ENCODE results near the gene ZNF91.

Gene ZNF91

GRCh38 chr19:23393121-23393520 is 2.1 kb downstream of the ZNF91 start:
- Histone ChIP-seq H3K18ac (ENCODE audit: low read length) (no peak overlapping the region), H2AK5ac (ENCODE audit: low read depth, low read length) (no peak overlapping the region), H3K27ac (replicated peaks; ENCODE audit: low read length) (no peak overlapping the region), H3K4me2 (ENCODE audit: insufficient read depth, low read length, poor library complexity, severe bottlenecking) (no peak overlapping the region), H3K4me1 (ENCODE audit: control insufficient read depth in 2 of 2, insufficient read depth in 1 of 2, low read depth in 1 of 2, low read length in 2 of 2) (peaks cover 0 to 2% of the 10 kb centered on the region in 2 donors), H3K27me3 (ENCODE audit: control insufficient read depth in 3 of 3, insufficient read depth in 3 of 3, low read depth in 1 of 3, low read length in 3 of 3) (no peaks in the 10 kb centered on the region), H3K4ac (ENCODE audit: low read length) (no peak overlapping the region), H2BK120ac (ENCODE audit: low read depth, low read length) (no peak overlapping the region), H3K9me3 (replicated peaks in 1 of 2; ENCODE audit: control insufficient read depth in 2 of 2, insufficient read depth in 1 of 2, low read depth in 1 of 2, low read length in 2 of 2) (peaks cover 3 to 57% of the 10 kb centered on the region in 2 donors), H2BK5ac (ENCODE audit: low read length) (no peak overlapping the region), H3K9ac (ENCODE audit: low read depth, low read length, poor library complexity) (no peak overlapping the region), H4K91ac (ENCODE audit: low read depth, low read length, poor library complexity) (no peak overlapping the region), H2BK15ac (ENCODE audit: low read length) (no peak overlapping the region), H3K23ac (ENCODE audit: low read depth, low read length, poor library complexity) (no peak overlapping the region), H3K14ac (ENCODE audit: low read length) (no peak overlapping the region), H4K8ac (ENCODE audit: low read depth, low read length) (no peak overlapping the region), H2AFZ (ENCODE audit: low read length) (no peak overlapping the region), H3K4me3 (ENCODE audit: low read length in 2 of 2) (no peak overlapping the region), H3K36me3 (replicated peaks in 1 of 2; ENCODE audit: control insufficient read depth in 2 of 2, insufficient read depth in 2 of 2, low read length in 2 of 2) (peaks cover 8 to 58% of the 10 kb centered on the region in 2 donors), H2BK12ac (ENCODE audit: low read length) (no peak overlapping the region), H3K79me1 (ENCODE audit: low read depth, low read length) (peaks cover 5% of the 10 kb centered on the region)
- no peak for DNase-seq (ENCODE audit: low spot score)
- no CpG with 5 or more reads among the region's 1 CpG for WGBS, 2 donors (ENCODE audit: extremely low coverage in 2 of 2, insufficient read length in 2 of 2, insufficient replicate concordance in 1 of 2)

DNA sequence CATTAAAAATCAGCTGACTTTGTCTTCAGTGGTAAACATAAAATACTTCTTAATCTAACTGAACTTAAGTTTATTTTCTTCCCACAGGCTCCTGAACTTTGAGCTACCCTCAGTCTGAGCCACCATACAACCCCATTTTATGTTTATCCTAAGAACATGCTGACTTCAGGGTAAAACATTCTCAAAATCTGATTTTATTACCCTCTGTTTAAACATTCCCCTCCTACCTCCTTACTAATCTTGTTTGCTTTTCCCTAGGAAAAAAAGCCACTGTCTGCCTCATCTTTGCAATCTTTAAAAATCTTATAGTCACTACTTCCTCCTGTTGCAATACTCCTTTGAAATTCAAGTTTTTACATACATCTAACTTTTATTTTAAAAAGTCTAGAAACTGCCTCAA is 4.0 kb downstream of the ZNF91 start:
- H3K4me1 ChIP-seq (ENCODE audit: control insufficient read depth in 2 of 2, insufficient read depth in 1 of 2, low read depth in 1 of 2, low read length in 2 of 2): peaks cover 0 to 2% of the 10 kb centered on the region in 2 donors
- no peak for DNase-seq (ENCODE audit: low spot score)
- H2AFZ ChIP-seq (ENCODE audit: low read length): no peak overlapping the region
- H3K23ac ChIP-seq (ENCODE audit: low read depth, low read length, poor library complexity): no peak overlapping the region
- no peak overlapping the region for H3K4ac ChIP-seq (ENCODE audit: low read length)
- H4K91ac ChIP-seq (ENCODE audit: low read depth, low read length, poor library complexity): no peak overlapping the region
- H3K79me1 ChIP-seq (ENCODE audit: low read depth, low read length): peaks cover 5% of the 10 kb centered on the region
- H3K18ac ChIP-seq (ENCODE audit: low read length): no peak overlapping the region
- H3K36me3 ChIP-seq (replicated peaks in 1 of 2; ENCODE audit: control insufficient read depth in 2 of 2, insufficient read depth in 2 of 2, low read length in 2 of 2): peaks cover 8 to 77% of the 10 kb centered on the region in 2 donors
- no peak overlapping the region for H3K14ac ChIP-seq (ENCODE audit: low read length)
- H3K4me3 ChIP-seq (ENCODE audit: low read length in 2 of 2): no peak overlapping the region
- no peak overlapping the region for H3K9ac ChIP-seq (ENCODE audit: low read depth, low read length, poor library complexity)
- H2BK120ac ChIP-seq (ENCODE audit: low read depth, low read length): no peak overlapping the region
- no peak overlapping the region for H2BK5ac ChIP-seq (ENCODE audit: low read length)
- no peak overlapping the region for H2BK15ac ChIP-seq (ENCODE audit: low read length)
- no peak overlapping the region for H2BK12ac ChIP-seq (ENCODE audit: low read length)
- no peak overlapping the region for H3K27ac ChIP-seq (replicated peaks; ENCODE audit: low read length)
- no peak overlapping the region for H4K8ac ChIP-seq (ENCODE audit: low read depth, low read length)
- H3K9me3 ChIP-seq (replicated peaks in 1 of 2; ENCODE audit: control insufficient read depth in 2 of 2, insufficient read depth in 1 of 2, low read depth in 1 of 2, low read length in 2 of 2): peaks cover 3 to 71% of the 10 kb centered on the region in 2 donors
- H3K27me3 ChIP-seq (ENCODE audit: control insufficient read depth in 3 of 3, insufficient read depth in 3 of 3, low read depth in 1 of 3, low read length in 3 of 3): no peaks in the 10 kb centered on the region
- no peak overlapping the region for H2AK5ac ChIP-seq (ENCODE audit: low read depth, low read length)
- no peak overlapping the region for H3K4me2 ChIP-seq (ENCODE audit: insufficient read depth, low read length, poor library complexity, severe bottlenecking)

GRCh38 chr19:23385404-23385803 is 9.9 kb downstream of the ZNF91 start:
- no peak overlapping the region for H3K18ac ChIP-seq (ENCODE audit: low read length)
- no peak overlapping the region for H3K4ac ChIP-seq (ENCODE audit: low read length)
- H3K14ac ChIP-seq (ENCODE audit: low read length): no peak overlapping the region
- no peak for DNase-seq (ENCODE audit: low spot score)
- H2BK120ac ChIP-seq (ENCODE audit: low read depth, low read length): no peak overlapping the region
- H3K36me3 ChIP-seq (replicated peaks in 1 of 2; ENCODE audit: control insufficient read depth in 2 of 2, insufficient read depth in 2 of 2, low read length in 2 of 2): peaks cover 20 to 100% of the 10 kb centered on the region in 2 donors
- peaks cover 13 to 95% of the 10 kb centered on the region in 2 donors for H3K9me3 ChIP-seq (replicated peaks in 1 of 2; ENCODE audit: control insufficient read depth in 2 of 2, insufficient read depth in 1 of 2, low read depth in 1 of 2, low read length in 2 of 2)
- no peaks in the 10 kb centered on the region for H3K4me1 ChIP-seq (ENCODE audit: control insufficient read depth in 2 of 2, insufficient read depth in 1 of 2, low read depth in 1 of 2, low read length in 2 of 2)
- H2BK5ac ChIP-seq (ENCODE audit: low read length): no peak overlapping the region
- H3K9ac ChIP-seq (ENCODE audit: low read depth, low read length, poor library complexity): no peak overlapping the region
- no peak overlapping the region for H2AFZ ChIP-seq (ENCODE audit: low read length)
- no peak overlapping the region for H3K4me2 ChIP-seq (ENCODE audit: insufficient read depth, low read length, poor library complexity, severe bottlenecking)
- no peak overlapping the region for H2BK15ac ChIP-seq (ENCODE audit: low read length)
- no CpG with 5 or more reads among the region's 4 CpGs for WGBS, 2 donors (ENCODE audit: extremely low coverage in 2 of 2, insufficient read length in 2 of 2, insufficient replicate concordance in 1 of 2)
- H3K27ac ChIP-seq (replicated peaks; ENCODE audit: low read length): no peak overlapping the region
- no peak overlapping the region for H4K91ac ChIP-seq (ENCODE audit: low read depth, low read length, poor library complexity)
- H3K79me1 ChIP-seq (ENCODE audit: low read depth, low read length): peaks cover 7% of the 10 kb centered on the region
- H3K23ac ChIP-seq (ENCODE audit: low read depth, low read length, poor library complexity): no peak overlapping the region
- H2AK5ac ChIP-seq (ENCODE audit: low read depth, low read length): no peak overlapping the region
- H3K27me3 ChIP-seq (ENCODE audit: control insufficient read depth in 3 of 3, insufficient read depth in 3 of 3, low read depth in 1 of 3, low read length in 3 of 3): no peaks in the 10 kb centered on the region
- no peak overlapping the region for H4K8ac ChIP-seq (ENCODE audit: low read depth, low read length)
- H2BK12ac ChIP-seq (ENCODE audit: low read length): no peak overlapping the region
- no peak overlapping the region for H3K4me3 ChIP-seq (ENCODE audit: low read length in 2 of 2)

DNA sequence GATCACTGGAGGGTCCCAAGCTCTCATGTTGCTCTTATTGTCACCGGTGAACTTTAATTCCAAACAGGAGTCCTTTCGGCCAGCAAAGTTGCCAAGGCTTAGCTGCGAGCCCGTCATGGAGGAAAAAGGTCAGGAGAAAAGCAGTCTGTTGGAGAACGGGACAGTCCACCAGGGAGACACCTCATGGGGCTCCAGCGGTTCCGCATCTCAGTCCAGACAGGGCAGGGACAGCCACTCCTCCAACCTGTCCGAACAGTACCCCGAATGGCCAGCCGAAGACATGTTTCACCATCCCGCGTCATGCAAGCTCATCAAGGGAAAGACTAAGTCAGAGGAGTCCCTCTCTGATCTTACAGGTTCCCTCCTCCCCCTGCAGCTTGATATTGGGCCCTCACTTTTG is 10.4 kb downstream of the ZNF91 start:
- no peaks in the 10 kb centered on the region for H3K4me1 ChIP-seq (ENCODE audit: control insufficient read depth in 2 of 2, insufficient read depth in 1 of 2, low read depth in 1 of 2, low read length in 2 of 2)
- H3K4ac ChIP-seq (ENCODE audit: low read length): no peak overlapping the region
- H3K14ac ChIP-seq (ENCODE audit: low read length): no peak overlapping the region
- no peak overlapping the region for H3K9ac ChIP-seq (ENCODE audit: low read depth, low read length, poor library complexity)
- H3K4me2 ChIP-seq (ENCODE audit: insufficient read depth, low read length, poor library complexity, severe bottlenecking): no peak overlapping the region
- H2BK5ac ChIP-seq (ENCODE audit: low read length): no peak overlapping the region
- H3K27ac ChIP-seq (replicated peaks; ENCODE audit: low read length): no peak overlapping the region
- no peak overlapping the region for H2BK120ac ChIP-seq (ENCODE audit: low read depth, low read length)
- no peak overlapping the region for H3K18ac ChIP-seq (ENCODE audit: low read length)
- no peak for DNase-seq (ENCODE audit: low spot score)
- H3K23ac ChIP-seq (ENCODE audit: low read depth, low read length, poor library complexity): no peak overlapping the region
- H3K27me3 ChIP-seq (ENCODE audit: control insufficient read depth in 3 of 3, insufficient read depth in 3 of 3, low read depth in 1 of 3, low read length in 3 of 3): no peaks in the 10 kb centered on the region
- peaks cover 7% of the 10 kb centered on the region for H3K79me1 ChIP-seq (ENCODE audit: low read depth, low read length)
- H4K8ac ChIP-seq (ENCODE audit: low read depth, low read length): no peak overlapping the region
- no peak overlapping the region for H2AFZ ChIP-seq (ENCODE audit: low read length)
- H2BK12ac ChIP-seq (ENCODE audit: low read length): no peak overlapping the region
- WGBS, 2 donors (ENCODE audit: extremely low coverage in 2 of 2, insufficient read length in 2 of 2, insufficient replicate concordance in 1 of 2): no CpG with 5 or more reads among the region's 12 CpGs
- no peak overlapping the region for H4K91ac ChIP-seq (ENCODE audit: low read depth, low read length, poor library complexity)
- no peak overlapping the region for H2BK15ac ChIP-seq (ENCODE audit: low read length)
- peaks cover 20 to 100% of the 10 kb centered on the region in 2 donors for H3K36me3 ChIP-seq (replicated peaks in 1 of 2; ENCODE audit: control insufficient read depth in 2 of 2, insufficient read depth in 2 of 2, low read length in 2 of 2)
- no peak overlapping the region for H3K4me3 ChIP-seq (ENCODE audit: low read length in 2 of 2)
- no peak overlapping the region for H2AK5ac ChIP-seq (ENCODE audit: low read depth, low read length)
- peaks cover 13 to 95% of the 10 kb centered on the region in 2 donors for H3K9me3 ChIP-seq (replicated peaks in 1 of 2; ENCODE audit: control insufficient read depth in 2 of 2, insufficient read depth in 1 of 2, low read depth in 1 of 2, low read length in 2 of 2)

All from neuronal stem cell (in vitro differentiated cells).